Smooth muscle cell (in vitro differentiated cells): Measurements from ENCODE around the gene SNX20. TPM values are rescaled to one million over a fixed set of nuclear protein-coding genes. Genes with fewer than 3 reads are reported as not detected.

Experiments
- DNase-seq: peaks from one replicate; lab custom pipeline; 2025; ENCODE audit not compliant: unreplicated experiment; lab: John Stamatoyannopoulos, UW
- H2AFZ ChIP-seq: fragments of 200-600 bp; sonication (generic); 2 replicates; pipeline ENCODE4 v1.6.0; 2016; ENCODE audit warnings: antibody characterized with exemption, low read depth, mild to moderate bottlenecking
- H3F3A ChIP-seq: fragments of 200-600 bp; sonication (generic); 2 replicates; pipeline ENCODE4 v1.6.0; 2017; ENCODE audit warnings: antibody characterized with exemption, low read depth
- H3K27ac ChIP-seq: fragments of 200-600 bp; sonication (generic); 2 replicates; pipeline ENCODE4 v1.5.1; 2016; ENCODE audit warnings: low read depth, mild to moderate bottlenecking
- H3K27me3 ChIP-seq: fragments of 200-600 bp; sonication (generic); 2 replicates; pipeline ENCODE4 v1.6.1; 2016; ENCODE audit warnings: low read depth, mild to moderate bottlenecking
- H3K36me3 ChIP-seq: fragments of 200-600 bp; sonication (generic); 2 replicates; pipeline ENCODE4 v1.5.1; 2016; ENCODE audit warnings: low read depth
- H3K4me1 ChIP-seq: fragments of 200-600 bp; sonication (generic); 2 replicates; pipeline ENCODE4 v1.5.1; 2016; ENCODE audit warnings: low read depth
- H3K4me2 ChIP-seq: fragments of 200-600 bp; sonication (generic); 2 replicates; pipeline ENCODE4 v1.6.0; 2016; ENCODE audit warnings: mild to moderate bottlenecking
- H3K4me3 ChIP-seq: fragments of 200-600 bp; sonication (generic); 2 replicates; pipeline ENCODE4 v1.5.1; 2016; ENCODE audit warnings: mild to moderate bottlenecking
- H3K79me2 ChIP-seq: fragments of 200-600 bp; sonication (generic); 2 replicates; pipeline ENCODE4 v1.6.0; 2016; ENCODE audit warnings: low read depth, mild to moderate bottlenecking
- H3K9ac ChIP-seq: fragments of 200-600 bp; sonication (generic); 2 replicates; pipeline ENCODE4 v1.6.0; 2016; ENCODE audit warnings: low read depth
- H3K9me3 ChIP-seq: fragments of 200-600 bp; sonication (generic); replicated peaks from 2 replicates; pipeline ENCODE4 v1.5.1; 2016; ENCODE audit warnings: low read depth
- H4K20me1 ChIP-seq: fragments of 200-600 bp; sonication (generic); 2 replicates; pipeline ENCODE4 v1.6.0; 2016; ENCODE audit warnings: low read depth
- WGBS: methylation state at CpG from one replicate; pipeline ENCODE4 v1.1.7; 2016; ENCODE audit warnings: low lambda C conversion rate; 5-methylcytosine and 5-hydroxymethylcytosine counted together
- polyA plus RNA-seq: library from polyadenylated mRNA; unstranded; fragments of >200 nt; fragmentation: Nextera tagmentation; extraction: Ambion mirVana; gene quantifications from 2 replicates; pipeline ENCODE4 v1.2.1, GENCODE V29; 2016
- total RNA-seq: library from RNA; depleted of rRNA; stranded (reverse); fragments of >200 nt; gene quantifications from 2 replicates; pipeline ENCODE4 v1.2.3, GENCODE V29; 2014
- TF ChIP-seq, protein P1 (sequence below): fragments of 200-600 bp; sonication (generic); IDR thresholded peaks from 2 replicates; pipeline ENCODE4 v1.5.1; 2017; ENCODE audit warnings: borderline replicate concordance, mild to moderate bottlenecking, antibody characterized with exemption; ENCODE audit not compliant: insufficient read depth, poor library complexity, severe bottlenecking

The SNX20 gene
- total and polyA plus RNA-seq, 2 experiments from 2014 or later, result not detected

DNA sequence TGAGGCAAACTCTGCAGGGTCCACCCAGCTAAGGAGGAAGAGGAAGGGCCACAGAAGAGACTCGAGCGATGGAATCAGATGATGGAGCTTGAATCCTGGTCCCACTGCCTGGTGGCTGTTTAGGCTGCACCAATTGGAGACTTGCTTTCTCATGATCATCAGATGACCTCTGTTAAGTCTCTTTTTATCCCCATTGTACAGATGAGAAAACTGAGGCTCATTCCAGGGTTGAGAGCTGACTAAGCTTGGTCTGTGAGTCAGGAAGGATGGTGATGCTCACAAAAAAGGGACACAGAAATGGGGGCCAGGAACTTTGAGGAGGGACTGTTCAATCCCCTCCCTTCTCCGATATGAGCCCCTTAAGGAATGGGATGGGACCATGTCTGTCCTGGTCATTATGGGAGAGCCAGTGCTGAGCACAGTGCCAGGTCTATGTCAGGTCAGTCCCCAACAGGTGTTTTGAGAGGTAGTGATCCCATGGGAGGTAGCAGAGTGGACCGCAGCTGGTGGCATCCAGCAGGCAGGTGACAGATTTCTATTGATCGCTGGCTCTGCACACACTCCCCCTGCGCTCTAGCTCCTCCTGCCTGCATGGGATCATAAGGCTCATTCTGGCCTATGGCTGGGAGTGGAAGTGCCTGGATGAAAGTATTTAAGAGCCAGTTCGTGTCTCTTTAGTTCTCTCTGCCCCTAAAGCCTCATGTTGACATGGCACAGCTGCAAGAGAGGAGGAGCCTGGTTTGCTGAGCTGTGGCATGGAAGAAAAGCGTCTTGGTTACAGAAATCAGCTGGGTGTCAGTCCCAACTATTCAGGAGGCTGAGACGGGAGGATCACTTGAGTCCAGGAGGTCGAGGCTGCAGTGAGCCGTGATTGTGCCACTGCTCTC is 27.2 kb downstream of the SNX20 start:
- Histone ChIP-seq H3K27me3 (no peaks in the 10 kb centered on the region), H3K36me3 (no peaks in the 10 kb centered on the region), H3F3A (no peaks in the 10 kb centered on the region), H3K9me3 (no peaks in the 10 kb centered on the region), H3K9ac (no peak overlapping the region), H2AFZ (no peak overlapping the region), H3K79me2 (no peaks in the 10 kb centered on the region), H3K4me3 (no peak overlapping the region), H3K27ac (no peak overlapping the region), H4K20me1 (no peaks in the 10 kb centered on the region), H3K4me2 (no peak overlapping the region), H3K4me1 (no peaks in the 10 kb centered on the region)
- WGBS, result 89% methylated on average over 11 of the region's 11 CpGs
- no peak for DNase-seq
- TF ChIP-seq, protein P1, sequence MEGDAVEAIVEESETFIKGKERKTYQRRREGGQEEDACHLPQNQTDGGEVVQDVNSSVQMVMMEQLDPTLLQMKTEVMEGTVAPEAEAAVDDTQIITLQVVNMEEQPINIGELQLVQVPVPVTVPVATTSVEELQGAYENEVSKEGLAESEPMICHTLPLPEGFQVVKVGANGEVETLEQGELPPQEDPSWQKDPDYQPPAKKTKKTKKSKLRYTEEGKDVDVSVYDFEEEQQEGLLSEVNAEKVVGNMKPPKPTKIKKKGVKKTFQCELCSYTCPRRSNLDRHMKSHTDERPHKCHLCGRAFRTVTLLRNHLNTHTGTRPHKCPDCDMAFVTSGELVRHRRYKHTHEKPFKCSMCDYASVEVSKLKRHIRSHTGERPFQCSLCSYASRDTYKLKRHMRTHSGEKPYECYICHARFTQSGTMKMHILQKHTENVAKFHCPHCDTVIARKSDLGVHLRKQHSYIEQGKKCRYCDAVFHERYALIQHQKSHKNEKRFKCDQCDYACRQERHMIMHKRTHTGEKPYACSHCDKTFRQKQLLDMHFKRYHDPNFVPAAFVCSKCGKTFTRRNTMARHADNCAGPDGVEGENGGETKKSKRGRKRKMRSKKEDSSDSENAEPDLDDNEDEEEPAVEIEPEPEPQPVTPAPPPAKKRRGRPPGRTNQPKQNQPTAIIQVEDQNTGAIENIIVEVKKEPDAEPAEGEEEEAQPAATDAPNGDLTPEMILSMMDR, result no peak

DNA sequence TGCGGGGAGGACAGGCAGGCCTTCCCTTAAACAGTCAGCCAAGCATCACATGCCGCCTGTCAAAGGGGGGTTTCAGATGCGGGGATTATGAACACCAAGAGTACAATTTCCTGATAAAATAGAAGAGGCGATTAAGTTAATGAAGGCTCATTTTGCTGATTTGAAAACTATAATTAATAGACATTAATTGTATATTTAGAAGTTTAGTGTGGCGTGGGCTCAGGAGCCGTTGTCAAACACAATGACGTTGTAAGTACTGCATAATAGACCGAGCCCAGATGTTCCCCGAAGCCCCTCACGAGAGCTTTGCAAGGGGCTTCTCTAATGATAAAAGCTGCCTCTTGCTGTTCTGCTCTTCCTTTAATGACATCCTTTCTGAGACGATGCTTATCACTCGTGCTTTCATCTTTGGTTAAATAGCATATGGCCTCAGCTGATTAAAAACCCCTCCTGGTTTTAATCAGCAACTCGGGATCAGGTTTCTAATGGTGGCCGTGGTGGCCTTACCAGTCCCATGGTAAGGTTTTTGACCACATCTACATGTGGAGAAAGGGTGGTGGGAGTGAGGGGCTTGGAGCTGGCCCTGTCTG is 28.2 kb downstream of the SNX20 start:
- Histone ChIP-seq H2AFZ (no peak overlapping the region), H3K36me3 (no peaks in the 10 kb centered on the region), H3K27me3 (no peaks in the 10 kb centered on the region), H3K9me3 (no peaks in the 10 kb centered on the region), H3K4me3 (no peak overlapping the region), H3K4me1 (no peaks in the 10 kb centered on the region), H3K27ac (no peak overlapping the region), H3F3A (no peaks in the 10 kb centered on the region), H4K20me1 (no peaks in the 10 kb centered on the region), H3K79me2 (no peaks in the 10 kb centered on the region), H3K4me2 (no peak overlapping the region), H3K9ac (no peak overlapping the region)
- TF ChIP-seq, protein P1, result no peak
- 57% methylated on average over 14 of the region's 14 CpGs for WGBS
- no peak for DNase-seq

DNA sequence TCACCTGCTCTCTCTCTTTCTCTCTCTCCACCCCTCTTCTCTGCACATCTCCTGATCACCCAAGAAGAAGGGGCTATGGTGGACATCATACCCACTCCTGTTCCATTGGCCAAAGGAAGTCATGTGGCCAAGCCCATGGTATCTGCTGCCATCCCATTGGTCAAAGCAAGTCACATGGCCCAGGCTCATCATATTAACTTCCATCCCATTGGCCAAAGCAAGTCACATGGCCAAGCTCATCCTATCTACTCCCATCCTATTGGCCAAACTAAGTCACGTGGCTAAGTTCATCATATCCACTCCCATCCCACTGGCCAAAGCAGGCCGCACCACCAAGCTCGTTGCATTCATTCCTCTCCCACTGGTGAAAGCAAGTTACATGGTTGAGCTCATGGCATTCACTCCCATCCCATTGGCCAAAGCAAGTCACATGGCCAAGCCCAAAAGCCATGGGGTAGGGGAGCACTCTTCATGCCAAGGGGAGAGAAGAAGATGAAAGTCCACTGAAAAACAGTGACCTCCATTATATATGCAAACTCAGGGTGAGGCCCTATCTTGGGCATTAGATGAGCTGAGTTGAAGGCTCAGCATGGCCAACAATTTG is 29.2 kb downstream of the SNX20 start:
- Histone ChIP-seq H3K36me3 (no peaks in the 10 kb centered on the region), H2AFZ (no peak overlapping the region), H3K4me3 (no peak overlapping the region), H3K9ac (no peak overlapping the region), H3F3A (no peaks in the 10 kb centered on the region), H3K27ac (no peak overlapping the region), H3K27me3 (no peaks in the 10 kb centered on the region), H4K20me1 (no peaks in the 10 kb centered on the region), H3K4me1 (no peaks in the 10 kb centered on the region), H3K4me2 (no peak overlapping the region), H3K9me3 (no peaks in the 10 kb centered on the region), H3K79me2 (no peaks in the 10 kb centered on the region)
- no peak for DNase-seq
- 99% methylated on average over 3 of the region's 3 CpGs for WGBS
- TF ChIP-seq, protein P1, result no peak
